GM18526 (cell line): ENCODE measurements around the gene VAV3.

Experiments
- POLR2A ChIP-seq: IDR thresholded peaks from 3 replicates; pipeline ENCODE4 v1.6.1; 2011; ENCODE audit not compliant: insufficient read length; ENCODE audit errors: extremely low read depth

Gene VAV3

DNA sequence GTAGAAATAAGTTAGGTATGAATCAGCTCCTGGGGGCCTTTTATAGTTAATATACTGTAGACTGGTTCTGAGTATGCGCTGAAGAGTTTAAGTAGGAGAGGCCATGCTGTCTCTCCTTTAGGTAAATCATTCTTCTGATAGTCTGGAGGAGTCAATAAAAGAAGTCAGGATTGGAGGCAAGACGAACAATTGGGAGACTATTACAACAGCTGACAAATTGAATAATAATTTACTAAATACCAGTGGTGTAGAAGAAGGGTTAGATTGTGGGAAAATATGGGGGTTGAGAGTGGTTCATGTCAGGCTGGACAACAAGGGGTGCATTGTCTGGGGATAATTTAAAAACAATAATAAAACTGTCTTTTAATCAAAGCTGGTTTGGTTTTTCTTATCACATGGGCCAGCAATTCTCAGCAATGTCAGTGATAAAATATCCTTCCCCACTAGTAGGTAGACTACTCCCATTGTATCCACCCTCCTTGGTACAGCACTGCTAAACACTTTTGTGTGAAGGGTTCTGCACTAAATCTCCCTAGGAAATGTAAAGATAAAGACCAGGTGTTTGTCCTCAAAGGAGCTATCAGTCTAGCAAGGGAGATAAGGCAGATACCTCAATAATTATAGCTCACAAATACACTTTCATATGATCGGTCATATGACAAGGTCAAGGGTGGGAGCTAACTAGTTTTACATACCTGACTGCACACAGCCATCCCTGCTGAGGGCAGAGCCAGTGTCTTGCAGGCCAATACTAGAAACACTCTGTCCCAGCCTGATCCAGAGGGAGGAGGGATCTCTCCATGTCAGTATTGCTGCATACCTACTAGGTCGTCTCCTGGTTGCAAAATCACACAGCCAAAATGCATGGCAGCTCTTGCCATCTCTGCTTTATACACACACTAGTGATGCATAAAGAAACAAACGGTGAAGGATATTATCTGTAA lies 299.7 kb downstream of the VAV3 start:
- no peak for TF ChIP-seq POLR2A

DNA sequence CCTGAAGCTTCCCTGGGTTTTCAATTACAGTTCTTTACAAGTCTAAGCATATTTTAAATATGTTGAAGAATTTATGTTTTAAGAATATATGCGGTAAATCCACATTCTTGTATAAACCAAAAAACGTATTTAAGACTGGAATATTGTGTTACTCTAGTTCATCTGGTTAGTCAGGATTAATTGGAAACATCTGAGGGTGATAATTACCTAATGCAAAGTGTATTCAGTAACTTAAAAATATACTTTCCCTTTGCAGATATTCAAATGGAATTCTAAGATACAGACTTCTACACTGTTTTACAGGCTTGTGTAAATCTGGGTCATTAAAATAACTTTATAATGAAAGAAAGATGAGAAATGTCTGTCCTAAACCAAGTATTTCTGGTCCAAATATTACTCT lies 302.0 kb downstream of the VAV3 start:
- no peak for TF ChIP-seq POLR2A

DNA sequence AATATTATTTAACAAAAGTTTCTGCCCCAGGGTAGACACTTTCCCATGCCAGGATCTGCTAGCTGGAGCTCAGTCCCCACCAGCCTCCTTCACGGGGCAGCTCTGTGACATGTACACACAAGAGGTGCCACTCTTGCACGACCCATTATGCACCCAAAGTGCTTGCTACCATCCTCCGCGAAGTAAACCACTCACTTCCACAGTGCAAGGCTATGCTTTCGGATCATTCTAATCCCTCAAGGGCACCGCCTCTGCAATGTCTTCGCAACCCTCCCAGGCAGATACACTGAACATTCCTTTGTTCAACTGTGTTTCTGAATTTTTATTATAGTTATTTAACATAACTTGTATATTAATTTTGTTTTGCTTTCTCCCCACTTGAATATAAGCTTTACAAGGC lies 303.8 kb downstream of the VAV3 start:
- TF ChIP-seq POLR2A = no peak

DNA sequence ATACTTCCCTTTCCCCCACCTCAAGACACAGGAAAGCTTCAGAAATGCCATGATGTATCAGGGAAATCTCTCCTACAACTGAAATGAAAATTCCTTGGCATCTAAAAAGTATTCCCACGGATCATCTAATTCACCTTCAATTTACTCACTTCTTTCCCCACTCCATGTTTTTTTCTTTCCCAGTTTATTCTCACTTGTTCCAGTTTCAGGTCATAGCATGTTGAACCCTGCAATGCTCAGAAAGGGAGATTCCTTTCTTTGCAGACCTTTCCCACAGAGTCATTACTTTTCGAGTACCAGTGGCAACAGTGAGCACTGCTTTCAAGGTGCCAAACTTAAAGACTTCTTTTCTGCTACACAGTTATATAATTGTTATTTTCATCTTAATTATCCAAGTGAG lies 305.0 kb downstream of the VAV3 start:
- no peak for TF ChIP-seq POLR2A

DNA sequence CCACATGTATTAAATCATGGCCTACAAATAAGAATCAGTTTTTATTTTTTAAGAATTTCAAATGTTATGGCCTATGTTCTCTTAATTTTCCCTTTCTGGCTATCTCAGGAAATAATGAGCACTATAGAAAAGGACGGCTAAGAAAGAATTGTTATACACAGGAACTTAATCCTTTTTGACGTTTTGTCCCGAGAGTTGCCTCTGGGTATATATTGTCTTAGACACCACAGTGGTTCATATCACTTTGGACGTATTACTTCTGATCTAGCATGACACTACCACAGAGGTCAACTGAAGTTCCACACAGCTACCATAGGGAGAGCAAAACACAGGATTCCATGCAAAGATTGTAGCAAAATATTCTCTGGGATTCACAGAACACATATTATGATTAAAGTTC lies 307.6 kb downstream of the VAV3 start:
- TF ChIP-seq POLR2A = no peak

DNA sequence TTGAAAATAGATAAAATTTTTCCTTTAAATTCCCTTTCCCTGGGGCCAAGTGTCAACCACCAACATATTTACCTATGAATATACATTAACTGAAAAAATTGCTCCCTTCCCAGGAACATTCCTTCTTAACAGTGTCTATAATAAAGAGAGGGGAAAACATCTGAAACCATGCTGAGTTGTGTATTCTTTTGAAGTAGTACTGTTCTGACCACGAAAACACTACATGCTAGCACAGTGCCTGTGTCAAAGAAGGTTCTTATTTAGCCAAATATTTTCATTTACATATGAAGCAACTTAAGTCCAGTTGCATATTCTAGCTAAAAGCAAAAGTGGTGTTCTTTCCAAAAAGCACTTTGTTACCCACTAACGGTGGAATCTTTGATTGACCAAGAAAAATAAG lies 311.2 kb downstream of the VAV3 start:
- no peak for TF ChIP-seq POLR2A

DNA sequence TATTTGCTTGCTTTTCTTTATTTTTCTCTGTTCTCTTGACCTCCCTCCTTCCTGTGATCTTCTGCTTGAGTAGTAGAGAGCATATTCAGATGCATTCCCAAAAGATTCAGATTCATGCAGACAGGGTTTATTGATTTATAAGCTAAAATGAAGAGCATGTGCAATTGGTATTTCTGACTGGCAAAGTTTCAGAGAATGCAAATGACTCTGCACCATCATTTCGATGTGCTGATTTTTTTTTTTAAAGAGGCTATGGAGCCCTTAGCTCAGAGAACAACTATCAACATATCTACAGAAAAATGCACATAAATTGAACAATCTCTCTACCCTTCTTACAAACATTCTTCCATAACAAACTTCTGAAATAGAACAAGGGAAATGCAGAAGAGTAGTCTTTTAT lies 312.0 kb downstream of the VAV3 start:
- no peak for TF ChIP-seq POLR2A

DNA sequence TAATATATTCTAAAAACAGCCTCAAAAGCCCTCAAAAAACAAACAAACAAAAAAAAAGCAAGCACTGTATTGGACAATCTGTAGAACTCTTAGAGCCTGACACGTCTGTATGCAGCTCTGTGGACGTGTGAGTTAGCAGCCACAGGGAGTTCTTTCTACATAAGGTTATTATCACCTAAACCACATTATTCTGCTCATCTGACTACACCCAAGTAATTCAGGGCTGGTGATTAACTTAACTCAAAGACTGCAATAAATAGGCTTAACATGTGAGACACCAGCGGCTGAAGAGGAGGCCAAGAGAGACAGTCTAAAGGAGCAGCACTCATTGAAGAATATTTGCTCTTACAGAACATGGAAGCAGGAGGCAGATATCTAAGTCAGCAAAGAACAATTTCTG lies 316.0 kb downstream of the VAV3 start:
- TF ChIP-seq POLR2A = no peak

DNA sequence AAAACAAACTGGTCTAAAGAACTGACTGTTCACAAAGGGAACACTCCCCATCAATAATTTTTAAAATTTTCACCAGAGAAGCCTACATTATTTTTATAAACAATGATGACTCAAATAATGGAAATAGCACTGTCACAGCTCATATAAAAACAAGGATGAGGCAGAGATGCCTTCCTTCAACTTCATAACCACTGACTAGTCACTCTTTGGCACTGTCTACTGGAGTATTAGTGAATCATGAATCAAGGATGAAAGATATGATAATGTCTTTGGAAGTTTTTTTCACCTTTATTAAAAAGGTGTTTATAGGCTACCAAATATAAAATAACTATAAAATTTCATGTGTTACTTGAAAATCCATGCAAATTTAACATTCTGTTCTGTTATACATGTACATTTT lies 316.9 kb downstream of the VAV3 start:
- TF ChIP-seq POLR2A = no peak

DNA sequence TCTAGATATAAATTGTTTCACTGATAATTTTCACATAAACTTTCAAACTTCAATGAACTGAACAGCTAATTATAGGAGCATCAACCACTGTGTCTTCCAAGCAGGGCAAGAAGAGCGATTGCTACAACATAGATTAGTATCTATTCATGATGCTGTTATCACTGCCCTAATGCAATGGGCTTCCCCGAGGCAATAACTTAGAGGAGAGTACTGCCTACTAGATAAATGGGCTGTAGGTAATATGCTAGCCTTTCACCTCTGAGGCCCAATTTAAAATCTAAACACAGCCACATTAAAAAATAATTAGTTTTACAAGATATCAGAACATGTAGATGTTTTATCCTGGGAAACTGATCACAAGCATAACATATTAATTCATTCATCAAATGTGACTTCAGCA lies 318.0 kb downstream of the VAV3 start:
- TF ChIP-seq POLR2A = no peak

DNA sequence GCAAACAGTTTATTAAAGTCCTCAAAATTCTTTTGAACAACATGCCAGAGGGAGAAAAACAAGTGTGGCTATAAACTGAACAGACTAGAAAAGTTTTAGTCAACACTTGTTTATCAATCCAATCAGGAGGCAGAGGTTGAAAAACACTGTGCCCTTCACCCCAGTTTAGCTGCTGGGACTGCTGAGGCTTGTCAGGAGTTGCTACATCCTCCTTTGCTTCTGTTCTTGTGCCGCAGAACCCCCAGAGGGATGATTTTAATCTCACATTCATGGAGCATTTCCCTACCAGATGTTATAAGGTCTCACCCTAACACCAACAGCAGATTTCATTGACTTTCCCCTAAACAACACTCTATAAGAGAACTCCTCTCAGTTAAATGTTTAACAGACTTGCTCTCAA lies 321.2 kb downstream of the VAV3 start:
- TF ChIP-seq POLR2A = no peak

DNA sequence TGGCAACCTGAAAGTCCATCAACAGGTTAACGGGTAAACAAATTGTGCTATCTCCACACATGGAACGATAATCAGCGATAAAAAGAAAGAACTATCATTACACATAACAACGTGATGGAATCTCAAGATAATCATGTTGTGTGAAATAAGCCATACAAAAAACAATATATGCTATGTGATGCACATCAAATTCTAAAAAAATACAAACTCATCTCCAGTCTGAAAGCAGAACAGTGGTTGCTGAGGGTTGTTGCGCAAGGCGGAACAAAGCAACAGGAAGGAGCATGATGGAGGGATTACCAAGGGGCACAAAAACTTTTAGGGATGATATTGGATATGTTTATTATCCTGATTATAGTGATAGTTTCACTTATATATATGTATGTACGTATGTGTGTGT lies 324.8 kb downstream of the VAV3 start:
- TF ChIP-seq POLR2A = no peak

DNA sequence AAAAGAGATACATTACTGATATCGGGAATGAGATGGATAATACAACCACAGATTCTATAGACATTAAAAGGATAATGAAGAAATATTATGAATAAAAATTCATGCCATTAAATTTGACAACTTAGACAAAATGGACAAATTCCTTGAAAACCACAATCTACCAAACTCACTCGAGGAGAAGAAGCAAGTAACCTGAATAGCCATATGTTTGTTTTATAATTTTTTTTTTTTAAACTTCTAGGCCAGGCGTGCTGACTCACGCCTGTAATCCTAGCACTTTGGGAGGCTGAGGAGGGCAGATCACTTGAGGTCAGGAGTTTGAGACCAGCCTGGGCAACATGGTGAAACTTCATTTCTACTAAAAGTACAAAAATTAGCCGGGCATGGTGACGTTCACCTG lies 327.9 kb downstream of the VAV3 start:
- no peak for TF ChIP-seq POLR2A

DNA sequence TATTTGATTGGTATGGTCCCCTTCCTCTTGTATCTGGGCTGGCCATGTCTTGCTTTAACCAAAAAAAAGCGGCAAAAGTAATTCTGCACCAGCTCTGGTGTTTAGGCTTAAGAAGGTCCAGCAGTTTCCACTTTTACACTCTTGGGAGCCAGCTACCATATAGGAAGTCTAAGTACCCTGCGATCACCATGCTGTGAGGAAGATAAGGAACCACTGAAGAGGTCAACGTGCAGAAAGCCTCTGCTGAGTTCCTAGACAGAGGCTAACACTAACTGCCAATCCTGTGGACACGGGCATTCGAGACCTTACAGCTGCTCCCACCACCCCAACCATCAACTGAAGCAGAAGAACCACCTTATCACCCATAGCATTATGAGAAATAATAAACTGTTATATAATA lies 331.4 kb downstream of the VAV3 start:
- no peak for TF ChIP-seq POLR2A

DNA sequence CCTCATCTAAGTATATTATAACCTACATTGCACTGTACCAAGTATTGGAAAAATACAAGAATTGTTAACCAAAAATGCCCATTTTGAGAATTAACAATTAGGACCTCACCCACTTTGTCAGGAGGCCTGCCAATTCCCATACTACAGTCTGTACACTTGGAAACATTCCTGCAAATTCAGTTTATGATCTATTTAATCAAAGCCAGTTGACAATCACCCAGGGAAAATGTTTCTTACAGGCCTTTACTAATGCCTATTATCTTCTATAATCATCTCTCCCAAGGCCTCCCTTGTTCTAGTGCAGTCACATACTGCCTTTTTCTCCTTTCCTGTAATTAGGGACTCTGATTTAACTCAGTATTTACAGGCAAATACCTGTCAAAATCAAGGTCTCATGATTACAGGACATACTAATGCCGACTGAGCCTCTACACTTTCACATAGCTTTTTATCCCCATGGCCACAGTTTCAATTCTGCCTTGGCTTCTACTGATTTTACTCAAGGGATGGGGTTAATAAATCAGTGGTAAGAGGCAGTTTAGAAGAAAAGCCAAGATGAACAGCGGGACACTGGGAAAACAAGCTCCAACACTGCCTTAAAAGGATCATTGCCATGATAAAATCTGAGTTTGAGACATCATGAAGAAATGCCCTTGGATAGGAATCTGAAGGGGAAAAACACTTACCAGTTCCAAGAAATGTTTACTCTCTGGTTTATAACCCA lies 338.7 kb downstream of the VAV3 start:
- no peak for TF ChIP-seq POLR2A

DNA sequence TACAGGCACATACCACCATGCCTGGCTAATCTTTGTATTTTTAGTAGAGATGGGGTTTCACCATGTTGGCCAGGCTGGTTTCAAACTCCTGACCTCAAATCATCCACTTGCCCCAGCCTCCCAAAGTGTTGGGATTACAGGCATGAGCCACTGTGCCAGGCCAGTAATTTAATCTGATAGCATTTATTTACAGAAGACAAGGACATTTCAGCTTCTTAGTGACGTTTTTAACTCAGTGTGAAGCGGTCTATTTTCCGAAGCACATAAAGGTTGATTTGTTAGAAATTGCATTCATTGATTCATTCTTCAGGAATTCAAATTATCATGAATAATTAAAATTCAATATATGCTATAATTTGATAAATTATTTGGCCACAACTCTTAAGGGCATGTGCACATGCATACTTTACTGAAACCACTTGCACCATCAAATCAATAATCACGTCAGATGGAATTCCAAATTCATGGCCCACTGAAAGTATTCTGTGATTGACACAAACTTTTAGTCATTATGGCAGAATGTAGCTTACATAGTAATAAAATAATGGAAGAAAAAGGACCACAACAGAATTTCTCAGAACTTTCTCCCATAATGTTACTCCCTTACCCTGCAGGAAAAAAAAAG lies 339.5 kb downstream of the VAV3 start:
- no peak for TF ChIP-seq POLR2A
